H9 (cell line): ENCODE measurements around the gene DEAF1. TPM values are rescaled to one million over a fixed set of nuclear protein-coding genes. Genes with fewer than 3 reads are reported as not detected.

Experiments used
- DNase-seq: peaks from one replicate; pipeline ENCODE4 v3.0.0-alpha.2; 2017
- H2AFZ ChIP-seq: one replicate; pipeline ENCODE4 v1.6.1; 2013; ENCODE audit warnings: mild to moderate bottlenecking, low read length, control low read depth, moderate library complexity
- H2AK5ac ChIP-seq: 2 replicates; pipeline ENCODE4 v1.6.1; 2013; ENCODE audit warnings: low read length, control low read depth, mixed read lengths; ENCODE audit not compliant: insufficient read length
- H2BK120ac ChIP-seq: one replicate; pipeline ENCODE4 v1.6.1; 2013; ENCODE audit warnings: low read depth, mild to moderate bottlenecking, low read length, control low read depth, inconsistent platforms; ENCODE audit not compliant: poor library complexity, severe bottlenecking
- H2BK12ac ChIP-seq: 2 replicates; pipeline ENCODE4 v1.6.1; 2013; ENCODE audit warnings: low read length, control low read depth, mixed read lengths, low read depth; ENCODE audit not compliant: insufficient read length
- H2BK15ac ChIP-seq: 2 replicates; pipeline ENCODE4 v1.6.1; 2013; ENCODE audit warnings: low read depth, low read length, control low read depth
- H2BK20ac ChIP-seq: one replicate; pipeline ENCODE4 v1.6.1; 2013; ENCODE audit warnings: low read depth, mild to moderate bottlenecking, low read length, control low read depth, inconsistent platforms; ENCODE audit not compliant: poor library complexity, severe bottlenecking
- H2BK5ac ChIP-seq: 2 replicates; pipeline ENCODE4 v1.6.1; 2013; ENCODE audit warnings: low read length, control low read depth, mixed read lengths; ENCODE audit not compliant: insufficient read length
- H3K14ac ChIP-seq: 2 replicates; pipeline ENCODE4 v1.6.1; 2013; ENCODE audit warnings: low read length, control low read depth; ENCODE audit not compliant: insufficient read depth
- H3K18ac ChIP-seq: 2 replicates; pipeline ENCODE4 v1.6.1; 2013; ENCODE audit warnings: low read depth, mild to moderate bottlenecking, mixed read lengths, low read length, control low read depth; ENCODE audit not compliant: insufficient read length
- H3K23ac ChIP-seq: 2 replicates; pipeline ENCODE4 v1.6.1; 2013; ENCODE audit warnings: low read length, control low read depth, mixed read lengths, low read depth; ENCODE audit not compliant: insufficient read length
- H3K23me2 ChIP-seq: 2 replicates; pipeline ENCODE4 v1.6.1; 2013; ENCODE audit warnings: low read depth, mild to moderate bottlenecking, mixed read lengths, low read length, control low read depth; ENCODE audit not compliant: insufficient read length, poor library complexity, severe bottlenecking
- H3K27ac ChIP-seq: 2 replicates; pipeline ENCODE4 v1.5.1; 2013; ENCODE audit warnings: low read length, control low read depth, mixed read lengths, low read depth; ENCODE audit not compliant: insufficient read length
- H3K27me3 ChIP-seq: 2 replicates; pipeline ENCODE4 v1.6.1; 2013; ENCODE audit warnings: low read length, control low read depth, inconsistent platforms; ENCODE audit not compliant: insufficient read depth
- H3K4ac ChIP-seq: 2 replicates; pipeline ENCODE4 v1.6.1; 2013; ENCODE audit warnings: low read depth, mild to moderate bottlenecking, control low read depth, inconsistent platforms, low read length, moderate library complexity
- H3K4me1 ChIP-seq: 2 replicates; pipeline ENCODE4 v1.6.1; 2013; ENCODE audit warnings: low read length, control low read depth, inconsistent platforms; ENCODE audit not compliant: insufficient read depth
- H3K4me2 ChIP-seq: 2 replicates; pipeline ENCODE4 v1.6.1; 2013; ENCODE audit warnings: low read length, control low read depth, mixed read lengths; ENCODE audit not compliant: insufficient read length, insufficient read depth
- H3K56ac ChIP-seq: 2 replicates; pipeline ENCODE4 v1.6.1; 2013; ENCODE audit warnings: low read depth, mild to moderate bottlenecking, mixed read lengths, low read length, control low read depth; ENCODE audit not compliant: insufficient read length
- H3K79me1 ChIP-seq: 2 replicates; pipeline ENCODE4 v1.6.1; 2013; ENCODE audit warnings: low read depth, mild to moderate bottlenecking, moderate library complexity, low read length, control low read depth, inconsistent platforms; ENCODE audit not compliant: insufficient read depth, poor library complexity, severe bottlenecking
- H3K79me2 ChIP-seq: 2 replicates; pipeline ENCODE4 v1.6.1; 2013; ENCODE audit warnings: low read length, control low read depth, inconsistent platforms; ENCODE audit not compliant: insufficient read depth
- H3K9ac ChIP-seq: 2 replicates; pipeline ENCODE4 v1.6.1; 2013; ENCODE audit warnings: low read length, control low read depth, mixed read lengths; ENCODE audit not compliant: insufficient read length; ENCODE audit errors: extremely low read depth
- H3K9me3 ChIP-seq: one replicate; pipeline ENCODE4 v1.6.1; 2013; ENCODE audit warnings: low read depth, low read length, inconsistent platforms; ENCODE audit not compliant: control insufficient read depth
- H3T11ph ChIP-seq: one replicate; pipeline ENCODE4 v1.6.1; 2013; ENCODE audit warnings: mild to moderate bottlenecking, low read length, control low read depth, inconsistent platforms
- H4K20me1 ChIP-seq: one replicate; pipeline ENCODE4 v1.6.1; 2013; ENCODE audit not compliant: control insufficient read depth, insufficient read length, insufficient read depth
- H4K5ac ChIP-seq: 2 replicates; pipeline ENCODE4 v1.6.1; 2013; ENCODE audit warnings: low read depth, mild to moderate bottlenecking, mixed read lengths, low read length, control low read depth; ENCODE audit not compliant: insufficient read length
- H4K8ac ChIP-seq: replicated peaks from 2 replicates; pipeline ENCODE4 v1.6.1; 2013; ENCODE audit warnings: low read length, control low read depth, mixed read lengths, low read depth; ENCODE audit not compliant: insufficient read length
- H4K91ac ChIP-seq: 2 replicates; pipeline ENCODE4 v1.6.1; 2013; ENCODE audit warnings: low read depth, mild to moderate bottlenecking, moderate library complexity, mixed read lengths, low read length, control low read depth; ENCODE audit not compliant: insufficient read length
- H3K27ac Mint-ChIP-seq, 3 experiments: 2 replicates in 2 of 3; 3 replicates in 1 of 3; pipeline ENCODE4 v1.8.0; 2020 to 2021; ENCODE audit warnings: mixed read lengths in 3 of 3, mild to moderate bottlenecking in 1 of 3, moderate library complexity in 1 of 3
- H3K27me3 Mint-ChIP-seq: 2 replicates; pipeline ENCODE4 v1.8.0; 2021; ENCODE audit warnings: low read depth, mild to moderate bottlenecking, moderate library complexity, mixed read lengths
- H3K36me3 Mint-ChIP-seq, 3 experiments: 2 replicates in 2 of 3; 3 replicates in 1 of 3; pipeline ENCODE4 v1.8.0; 2020 to 2021; ENCODE audit warnings: low read depth in 3 of 3, mixed read lengths in 3 of 3; ENCODE audit not compliant: insufficient read depth in 1 of 3
- H3K4me1 Mint-ChIP-seq, 2 experiments: 2 replicates each; pipeline ENCODE4 v1.8.0; 2020; ENCODE audit warnings: mixed read lengths in 2 of 2
- H3K4me3 Mint-ChIP-seq, 2 experiments: 2 replicates in 1 of 2; 3 replicates in 1 of 2; pipeline ENCODE4 v1.8.0; 2020 to 2021; ENCODE audit warnings: mild to moderate bottlenecking in 2 of 2, mixed read lengths in 2 of 2, moderate library complexity in 1 of 2
- H3K9me3 Mint-ChIP-seq, 2 experiments: 2 replicates in 1 of 2; 3 replicates in 1 of 2; pipeline ENCODE4 v1.8.0; 2020; ENCODE audit warnings: mild to moderate bottlenecking in 2 of 2, mixed read lengths in 2 of 2, moderate library complexity in 1 of 2
- whole genome bisulfite sequencing: extraction: QIAGEN DNeasy Blood & Tissue Kit; methylation state at CpG from one replicate; pipeline ENCODE4 v1.1.7; 2013; ENCODE audit warnings: missing lambda C conversion rate, low lambda C conversion rate, mixed read lengths; ENCODE audit not compliant: insufficient read length; ENCODE audit errors: extremely low coverage; 5-methylcytosine and 5-hydroxymethylcytosine counted together
- total RNA-seq: library from RNA; stranded (reverse); gene quantifications from 2 replicates; pipeline ENCODE4 v1.2.1, GENCODE V29; 2021
- TF ChIP-seq, protein P1 (sequence below): fragments of 200-600 bp; sonication (generic); conservative IDR thresholded peaks from 3 replicates; pipeline ENCODE4 v1.8.0; 2021; ENCODE audit warnings: antibody characterized with exemption, mild to moderate bottlenecking

DEAF1 gene
- total RNA-seq, 1 experiment from 2014 or later: 67.3 TPM

DNA sequence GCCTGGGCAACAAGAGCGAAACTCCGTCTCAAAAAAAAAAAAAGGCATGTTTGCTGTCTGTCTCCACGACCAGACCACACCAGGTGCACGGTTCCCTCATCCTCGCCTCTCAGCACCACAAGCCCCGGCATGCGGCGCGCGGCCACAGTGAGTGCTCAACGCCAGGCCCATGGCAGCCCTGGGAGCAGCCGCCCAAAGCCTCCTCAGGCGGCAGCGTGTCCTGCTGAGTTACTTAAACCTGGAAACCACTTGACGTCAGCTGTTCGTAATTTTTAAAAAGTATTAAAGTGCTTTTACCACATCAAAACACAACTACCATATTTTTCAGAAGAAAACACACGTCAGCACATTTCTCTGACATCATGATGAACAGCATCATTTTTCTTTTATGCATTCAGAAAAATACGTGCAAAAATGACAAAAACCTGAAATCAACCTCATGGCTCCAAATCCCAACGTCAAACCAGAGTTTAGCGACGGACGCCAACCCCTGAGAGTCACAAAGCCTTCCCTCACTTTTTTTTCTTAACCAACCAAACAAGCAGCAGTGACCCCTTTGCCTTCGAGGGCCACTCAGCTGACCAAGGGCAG lies 2.1 kb downstream of the DEAF1 start:
- no CpG with 5 or more reads among the region's 23 CpGs for WGBS
- H3K23ac ChIP-seq: no peak overlapping the region
- H3K79me2 ChIP-seq: peaks cover 13% of the 10 kb centered on the region; the same call in 1 of the 2 replicates
- no peak overlapping the region for H3K14ac ChIP-seq
- H2AFZ ChIP-seq: no peak overlapping the region
- no peaks in the 10 kb centered on the region for H3K23me2 ChIP-seq
- Mint-ChIP-seq H3K27me3 (no peaks in the 10 kb centered on the region; the same call in 1 of the 2 replicates), H3K4me3 (peak overlapping the region; percentile 76 to 80), H3K9me3 (no peaks in the 10 kb centered on the region; a peak in 2 of 5 replicates), H3K4me1 (peaks cover 29 to 37% of the 10 kb centered on the region in 2 experiments), H3K27ac (peak overlapping the region in 2 of 3 experiments; percentile 44 to 64; a peak in 2 of 7 replicates), H3K36me3 (peaks cover 23 to 33% (median 23%) of the 10 kb centered on the region in 3 experiments)
- no peak overlapping the region for H2BK15ac ChIP-seq
- no peak overlapping the region for H2BK120ac ChIP-seq
- no peak overlapping the region for H3K18ac ChIP-seq
- H3K9ac ChIP-seq: no peak overlapping the region
- no peak for DNase-seq
- H2AK5ac ChIP-seq: no peak overlapping the region
- no peak overlapping the region for H3T11ph ChIP-seq
- H2BK12ac ChIP-seq: no peak overlapping the region
- H3K4me1 ChIP-seq: peaks cover 11% of the 10 kb centered on the region; the same call in 1 of the 2 replicates
- no peak overlapping the region for H4K8ac ChIP-seq
- H3K27ac ChIP-seq: no peak overlapping the region
- H4K5ac ChIP-seq: no peak overlapping the region
- H3K4ac ChIP-seq: no peak overlapping the region
- no peak overlapping the region for H4K91ac ChIP-seq
- H3K56ac ChIP-seq: no peak overlapping the region
- peaks cover 3% of the 10 kb centered on the region for H3K79me1 ChIP-seq
- no peak overlapping the region for H2BK5ac ChIP-seq
- H3K27me3 ChIP-seq: no peaks in the 10 kb centered on the region
- no peaks in the 10 kb centered on the region for H4K20me1 ChIP-seq
- H2BK20ac ChIP-seq: no peak overlapping the region
- no peak overlapping the region for H3K4me2 ChIP-seq
- TF ChIP-seq, protein P1, sequence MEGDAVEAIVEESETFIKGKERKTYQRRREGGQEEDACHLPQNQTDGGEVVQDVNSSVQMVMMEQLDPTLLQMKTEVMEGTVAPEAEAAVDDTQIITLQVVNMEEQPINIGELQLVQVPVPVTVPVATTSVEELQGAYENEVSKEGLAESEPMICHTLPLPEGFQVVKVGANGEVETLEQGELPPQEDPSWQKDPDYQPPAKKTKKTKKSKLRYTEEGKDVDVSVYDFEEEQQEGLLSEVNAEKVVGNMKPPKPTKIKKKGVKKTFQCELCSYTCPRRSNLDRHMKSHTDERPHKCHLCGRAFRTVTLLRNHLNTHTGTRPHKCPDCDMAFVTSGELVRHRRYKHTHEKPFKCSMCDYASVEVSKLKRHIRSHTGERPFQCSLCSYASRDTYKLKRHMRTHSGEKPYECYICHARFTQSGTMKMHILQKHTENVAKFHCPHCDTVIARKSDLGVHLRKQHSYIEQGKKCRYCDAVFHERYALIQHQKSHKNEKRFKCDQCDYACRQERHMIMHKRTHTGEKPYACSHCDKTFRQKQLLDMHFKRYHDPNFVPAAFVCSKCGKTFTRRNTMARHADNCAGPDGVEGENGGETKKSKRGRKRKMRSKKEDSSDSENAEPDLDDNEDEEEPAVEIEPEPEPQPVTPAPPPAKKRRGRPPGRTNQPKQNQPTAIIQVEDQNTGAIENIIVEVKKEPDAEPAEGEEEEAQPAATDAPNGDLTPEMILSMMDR: no peak
- H3K9me3 ChIP-seq: no peaks in the 10 kb centered on the region
